ENCODE measurements around the gene PPFIA4. TPM values are rescaled to one million over a fixed set of nuclear protein-coding genes. Genes with fewer than 3 reads are reported as not detected.

PPFIA4 gene
- total and polyA plus RNA-seq, 9 of the 15 experiments (the other 6 are each of a cell fraction or from before 2014, with no cell fraction given) = 0.07 to 12.0 (median 0.70) TPM

DNA sequence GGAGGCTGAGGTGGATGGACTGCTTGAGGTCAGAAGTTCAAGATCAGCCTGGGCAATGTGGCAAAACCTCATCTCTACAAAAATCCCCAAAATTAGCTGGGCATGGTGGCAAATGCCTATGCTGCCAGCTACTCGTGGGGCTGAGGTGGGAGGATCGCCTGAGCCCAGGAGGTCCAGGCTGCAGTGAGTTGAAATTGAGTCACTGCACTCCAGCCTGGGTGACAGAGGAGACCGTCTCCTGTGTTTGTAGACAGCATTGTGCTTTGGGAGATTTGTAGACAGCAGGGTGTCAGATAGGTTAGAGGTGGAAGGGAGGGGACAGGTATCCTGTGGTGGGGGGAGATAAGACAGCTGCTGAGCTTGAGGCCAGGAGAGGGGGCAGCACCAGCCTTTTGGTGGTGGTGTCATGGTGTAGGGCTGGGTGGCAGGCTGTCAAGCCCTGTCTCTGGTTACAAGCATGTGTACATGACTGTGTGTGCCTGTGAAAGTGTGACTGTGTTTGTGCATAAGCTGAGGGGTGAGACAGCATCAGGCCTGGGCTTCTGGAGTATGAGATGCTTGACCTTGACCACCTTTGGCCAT lies 15.2 kb downstream of the PPFIA4 start:
- Histone ChIP-seq H2AFZ (ENCODE audit: low read depth, low read length) (no peak overlapping the region), H3K36me3 (ENCODE audit: control insufficient read depth, insufficient read depth, low read length) (no peaks in the 10 kb centered on the region; the same call in 2 of the 3 replicates), H4K20me1 (replicated peaks; ENCODE audit: control insufficient read depth, insufficient read depth, low read length) (peaks cover 66% of the 10 kb centered on the region), H3K9me3 (replicated peaks; ENCODE audit: control insufficient read depth, insufficient read depth, low read depth, low read length) (no peaks in the 10 kb centered on the region), H3K4me1 (replicated peaks in 1 of 2; ENCODE audit: control insufficient read depth in 2 of 2, insufficient read depth in 2 of 2, low read length in 2 of 2) (peaks cover 0 to 7% of the 10 kb centered on the region in 2 experiments; a peak in 4 of 5 replicates), H3K79me2 (ENCODE audit: control insufficient read depth, insufficient read depth, low read length) (no peaks in the 10 kb centered on the region), H3K4me3 (no peak overlapping the region), H3K4me2 (ENCODE audit: insufficient read depth, low read length) (no peak overlapping the region), H3K27ac (ENCODE audit: extremely low read depth, low read depth, low read length) (no peak overlapping the region), H3K27me3 (ENCODE audit: control insufficient read depth in 2 of 2, insufficient read depth in 2 of 2, low read length in 2 of 2) (peaks cover 40 to 68% of the 10 kb centered on the region in 2 experiments), H3K9ac (ENCODE audit: insufficient read depth in 1 of 2, low read depth in 2 of 2, low read length in 2 of 2) (no peak overlapping the region; a peak in 1 of 4 replicates), H3K9me1 (ENCODE audit: control insufficient read depth, insufficient read depth, low read length) (no peaks in the 10 kb centered on the region)
- ATAC-seq (no peak), FAIRE-seq (no peak), DNase-seq (ENCODE audit: extremely low read depth in 1 of 4, low spot score in 3 of 4) (no peak)
- in situ Hi-C loops (cut with MboI) = no loop called here
- intact Hi-C loops (cut with micrococcal nuclease) = no loop called here
- WGBS (ENCODE audit: insufficient coverage, low coverage, missing lambda C conversion rate) = 2% methylated on average over 3 of the region's 3 CpGs
- BruUV-seq (replicated peaks) = no TSS peak
- ChIA-PET POLR2A (interaction anchor here (0.6 kb wide), 1 partner anchor 402 kb away, joined by 3 read pairs; no protein-coding TSS in a partner anchor), CTCF (ENCODE audit: low intra/inter-chr PET ratio) (interaction anchor here (0.7 to 3.5 kb wide), 2 partner anchors 175 to 227 kb away, joined by 4 to 13 read pairs; no protein-coding TSS in a partner anchor)
- TF ChIP-seq RBFOX2 (IDR thresholded peaks at IDR 0.05; ENCODE audit: low read depth, low read length) = no peak
- TF ChIP-seq, protein P1, sequence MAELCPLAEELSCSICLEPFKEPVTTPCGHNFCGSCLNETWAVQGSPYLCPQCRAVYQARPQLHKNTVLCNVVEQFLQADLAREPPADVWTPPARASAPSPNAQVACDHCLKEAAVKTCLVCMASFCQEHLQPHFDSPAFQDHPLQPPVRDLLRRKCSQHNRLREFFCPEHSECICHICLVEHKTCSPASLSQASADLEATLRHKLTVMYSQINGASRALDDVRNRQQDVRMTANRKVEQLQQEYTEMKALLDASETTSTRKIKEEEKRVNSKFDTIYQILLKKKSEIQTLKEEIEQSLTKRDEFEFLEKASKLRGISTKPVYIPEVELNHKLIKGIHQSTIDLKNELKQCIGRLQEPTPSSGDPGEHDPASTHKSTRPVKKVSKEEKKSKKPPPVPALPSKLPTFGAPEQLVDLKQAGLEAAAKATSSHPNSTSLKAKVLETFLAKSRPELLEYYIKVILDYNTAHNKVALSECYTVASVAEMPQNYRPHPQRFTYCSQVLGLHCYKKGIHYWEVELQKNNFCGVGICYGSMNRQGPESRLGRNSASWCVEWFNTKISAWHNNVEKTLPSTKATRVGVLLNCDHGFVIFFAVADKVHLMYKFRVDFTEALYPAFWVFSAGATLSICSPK (IDR thresholded peaks at IDR 0.05; ENCODE audit: borderline replicate concordance) = no peak
- TF ChIP-seq, protein P2, sequence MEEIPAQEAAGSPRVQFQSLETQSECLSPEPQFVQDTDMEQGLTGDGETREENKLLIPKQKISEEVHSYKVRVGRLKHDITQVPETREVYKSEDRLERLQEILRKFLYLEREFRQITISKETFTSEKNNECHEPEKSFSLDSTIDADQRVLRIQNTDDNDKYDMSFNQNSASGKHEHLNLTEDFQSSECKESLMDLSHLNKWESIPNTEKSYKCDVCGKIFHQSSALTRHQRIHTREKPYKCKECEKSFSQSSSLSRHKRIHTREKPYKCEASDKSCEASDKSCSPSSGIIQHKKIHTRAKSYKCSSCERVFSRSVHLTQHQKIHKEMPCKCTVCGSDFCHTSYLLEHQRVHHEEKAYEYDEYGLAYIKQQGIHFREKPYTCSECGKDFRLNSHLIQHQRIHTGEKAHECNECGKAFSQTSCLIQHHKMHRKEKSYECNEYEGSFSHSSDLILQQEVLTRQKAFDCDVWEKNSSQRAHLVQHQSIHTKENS (CRISPR knock-in tag; IDR thresholded peaks at IDR 0.05) = no peak
- TF ChIP-seq HMG20A (CRISPR knock-in tag; conservative IDR thresholded peaks at IDR 0.05) = no peak
- no peak for TF ChIP-seq NEUROD1 (IDR thresholded peaks at IDR 0.05; ENCODE audit: borderline replicate concordance, low read depth, low read length, partially characterized antibody)
- TF ChIP-seq PCBP1 (IDR thresholded peaks at IDR 0.05; ENCODE audit: low read depth, low read length, poor library complexity, severe bottlenecking) = no peak
- TF ChIP-seq, protein P3, sequence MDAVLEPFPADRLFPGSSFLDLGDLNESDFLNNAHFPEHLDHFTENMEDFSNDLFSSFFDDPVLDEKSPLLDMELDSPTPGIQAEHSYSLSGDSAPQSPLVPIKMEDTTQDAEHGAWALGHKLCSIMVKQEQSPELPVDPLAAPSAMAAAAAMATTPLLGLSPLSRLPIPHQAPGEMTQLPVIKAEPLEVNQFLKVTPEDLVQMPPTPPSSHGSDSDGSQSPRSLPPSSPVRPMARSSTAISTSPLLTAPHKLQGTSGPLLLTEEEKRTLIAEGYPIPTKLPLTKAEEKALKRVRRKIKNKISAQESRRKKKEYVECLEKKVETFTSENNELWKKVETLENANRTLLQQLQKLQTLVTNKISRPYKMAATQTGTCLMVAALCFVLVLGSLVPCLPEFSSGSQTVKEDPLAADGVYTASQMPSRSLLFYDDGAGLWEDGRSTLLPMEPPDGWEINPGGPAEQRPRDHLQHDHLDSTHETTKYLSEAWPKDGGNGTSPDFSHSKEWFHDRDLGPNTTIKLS (IDR thresholded peaks at IDR 0.05; ENCODE audit: borderline replicate concordance, low read depth) = no peak
- TF ChIP-seq, protein P4, sequence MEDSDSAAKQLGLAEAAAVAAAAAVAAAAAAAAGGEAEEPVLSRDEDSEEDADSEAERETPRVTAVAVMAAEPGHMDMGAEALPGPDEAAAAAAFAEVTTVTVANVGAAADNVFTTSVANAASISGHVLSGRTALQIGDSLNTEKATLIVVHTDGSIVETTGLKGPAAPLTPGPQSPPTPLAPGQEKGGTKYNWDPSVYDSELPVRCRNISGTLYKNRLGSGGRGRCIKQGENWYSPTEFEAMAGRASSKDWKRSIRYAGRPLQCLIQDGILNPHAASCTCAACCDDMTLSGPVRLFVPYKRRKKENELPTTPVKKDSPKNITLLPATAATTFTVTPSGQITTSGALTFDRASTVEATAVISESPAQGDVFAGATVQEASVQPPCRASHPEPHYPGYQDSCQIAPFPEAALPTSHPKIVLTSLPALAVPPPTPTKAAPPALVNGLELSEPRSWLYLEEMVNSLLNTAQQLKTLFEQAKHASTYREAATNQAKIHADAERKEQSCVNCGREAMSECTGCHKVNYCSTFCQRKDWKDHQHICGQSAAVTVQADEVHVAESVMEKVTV (CRISPR knock-in tag; IDR thresholded peaks at IDR 0.05) = no peak
- no peak for TF ChIP-seq ZNF408 (CRISPR knock-in tag; IDR thresholded peaks at IDR 0.05; ENCODE audit: low read depth)
- no peak for TF ChIP-seq HDAC6 (IDR thresholded peaks at IDR 0.05; ENCODE audit: low read depth, low read length)
- no peak for TF ChIP-seq ZNF444 (CRISPR knock-in tag; IDR thresholded peaks at IDR 0.05)
- no peak for TF ChIP-seq ADNP (tag; IDR thresholded peaks at IDR 0.05)
- no peak for TF ChIP-seq SRSF7 (optimal IDR thresholded peaks at IDR 0.05; ENCODE audit: low read depth, low read length)
- no peak for TF ChIP-seq TAF1 (IDR thresholded peaks at IDR 0.05; ENCODE audit: control insufficient read depth, extremely low read depth, insufficient read depth, low read length, severe bottlenecking)
- no peak for TF ChIP-seq SMC3 (conservative IDR thresholded peaks at IDR 0.05; ENCODE audit: insufficient read depth, low read depth, low read length)
- no peak for TF ChIP-seq ZNF274 (IDR thresholded peaks at IDR 0.05; ENCODE audit: borderline replicate concordance, low read depth, low read length)
